ENCODE measurements around the gene SPAG4.

GRCh38 chr20:35603695-35604448, 11.8 kb upstream of the SPAG4 start:
- TF ChIP-seq ZNF274 (IDR thresholded peaks at IDR 0.05; ENCODE audit: low read length) (no peak), ZNF274 (tag by site-specific recombination; IDR thresholded peaks at IDR 0.05; ENCODE audit: borderline replicate concordance) (no peak), CTCF (tag by site-specific recombination; IDR thresholded peaks at IDR 0.05) (no peak), PATZ1 (tag by site-specific recombination; IDR thresholded peaks at IDR 0.05) (no peak), KLF10 (tag by site-specific recombination; IDR thresholded peaks at IDR 0.05) (no peak), RBAK (tag by site-specific recombination; IDR thresholded peaks at IDR 0.05) (no peak), SP2 (tag by site-specific recombination; IDR thresholded peaks at IDR 0.05) (no peak), PRDM10 (tag by site-specific recombination; IDR thresholded peaks at IDR 0.05) (no peak), REST (tag by site-specific recombination; IDR thresholded peaks at IDR 0.05) (no peak), ZNF629 (tag by site-specific recombination; IDR thresholded peaks at IDR 0.05) (no peak), ZSCAN18 (tag by site-specific recombination; IDR thresholded peaks at IDR 0.05) (no peak)
- TF ChIP-seq, protein P1, sequence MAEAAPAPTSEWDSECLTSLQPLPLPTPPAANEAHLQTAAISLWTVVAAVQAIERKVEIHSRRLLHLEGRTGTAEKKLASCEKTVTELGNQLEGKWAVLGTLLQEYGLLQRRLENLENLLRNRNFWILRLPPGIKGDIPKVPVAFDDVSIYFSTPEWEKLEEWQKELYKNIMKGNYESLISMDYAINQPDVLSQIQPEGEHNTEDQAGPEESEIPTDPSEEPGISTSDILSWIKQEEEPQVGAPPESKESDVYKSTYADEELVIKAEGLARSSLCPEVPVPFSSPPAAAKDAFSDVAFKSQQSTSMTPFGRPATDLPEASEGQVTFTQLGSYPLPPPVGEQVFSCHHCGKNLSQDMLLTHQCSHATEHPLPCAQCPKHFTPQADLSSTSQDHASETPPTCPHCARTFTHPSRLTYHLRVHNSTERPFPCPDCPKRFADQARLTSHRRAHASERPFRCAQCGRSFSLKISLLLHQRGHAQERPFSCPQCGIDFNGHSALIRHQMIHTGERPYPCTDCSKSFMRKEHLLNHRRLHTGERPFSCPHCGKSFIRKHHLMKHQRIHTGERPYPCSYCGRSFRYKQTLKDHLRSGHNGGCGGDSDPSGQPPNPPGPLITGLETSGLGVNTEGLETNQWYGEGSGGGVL (tag by site-specific recombination; IDR thresholded peaks at IDR 0.05) = no peak
- TF ChIP-seq, protein P2, sequence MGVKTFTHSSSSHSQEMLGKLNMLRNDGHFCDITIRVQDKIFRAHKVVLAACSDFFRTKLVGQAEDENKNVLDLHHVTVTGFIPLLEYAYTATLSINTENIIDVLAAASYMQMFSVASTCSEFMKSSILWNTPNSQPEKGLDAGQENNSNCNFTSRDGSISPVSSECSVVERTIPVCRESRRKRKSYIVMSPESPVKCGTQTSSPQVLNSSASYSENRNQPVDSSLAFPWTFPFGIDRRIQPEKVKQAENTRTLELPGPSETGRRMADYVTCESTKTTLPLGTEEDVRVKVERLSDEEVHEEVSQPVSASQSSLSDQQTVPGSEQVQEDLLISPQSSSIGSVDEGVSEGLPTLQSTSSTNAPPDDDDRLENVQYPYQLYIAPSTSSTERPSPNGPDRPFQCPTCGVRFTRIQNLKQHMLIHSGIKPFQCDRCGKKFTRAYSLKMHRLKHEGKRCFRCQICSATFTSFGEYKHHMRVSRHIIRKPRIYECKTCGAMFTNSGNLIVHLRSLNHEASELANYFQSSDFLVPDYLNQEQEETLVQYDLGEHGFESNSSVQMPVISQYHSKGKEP (tag by site-specific recombination; IDR thresholded peaks at IDR 0.05) = no peak
- TF ChIP-seq, protein P3, sequence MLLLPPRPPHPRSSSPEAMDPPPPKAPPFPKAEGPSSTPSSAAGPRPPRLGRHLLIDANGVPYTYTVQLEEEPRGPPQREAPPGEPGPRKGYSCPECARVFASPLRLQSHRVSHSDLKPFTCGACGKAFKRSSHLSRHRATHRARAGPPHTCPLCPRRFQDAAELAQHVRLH (tag by site-specific recombination; IDR thresholded peaks at IDR 0.05) = no peak
